SK-N-SH (cell line): Measurements from ENCODE around the gene MLYCD. TPM values are rescaled to one million over a fixed set of nuclear protein-coding genes. Genes with fewer than 3 reads are reported as not detected.

Source experiments
- CTCF ChIA-PET: fragments of 300-600, 350-600 bp; formaldehyde crosslinking; extraction: SDS; loops from one replicate; lab custom pipeline; 2021; lab: Yijun Ruan, JAX
- POLR2A ChIA-PET: fragments of 350-600 bp; sonication (Branson Sonifier 250); formaldehyde crosslinking; extraction: SDS; loops from one replicate; lab custom pipeline; 2020; ENCODE audit warnings: antibody characterized with exemption, inconsistent platforms; lab: Yijun Ruan, JAX
- DNase-seq: peaks from one replicate; pipeline ENCODE4 v3.0.0; 2012
- H2AFZ ChIP-seq: fragments of 200-600 bp; sonication (generic); 2 replicates; pipeline ENCODE4 v1.8.1; 2016; ENCODE audit warnings: antibody characterized with exemption, mild to moderate bottlenecking, low read depth
- H3F3A ChIP-seq: fragments of 200-600 bp; sonication (generic); replicated peaks from 2 replicates; pipeline ENCODE3; 2016; ENCODE audit warnings: antibody characterized with exemption, mild to moderate bottlenecking; ENCODE audit not compliant: insufficient read depth
- H3K27ac ChIP-seq, 2 experiments: fragments of 200-500 bp in 1 of 2; fragments of 200-600 bp in 1 of 2; sonication (Bioruptor generic) in 1 of 2; sonication (generic), shearing (Covaris generic) in 1 of 2; 2 replicates each; pipeline versions ENCODE4 v1.5.1 to v1.6.1; 2014 to 2016; ENCODE audit warnings: low read depth in 2 of 2, inconsistent platforms in 1 of 2, low read length in 1 of 2, mild to moderate bottlenecking in 1 of 2, mixed read lengths in 1 of 2
- H3K27me3 ChIP-seq: fragments of 200-600 bp; sonication (generic), shearing (Covaris generic); 2 replicates; pipeline ENCODE4 v1.6.1; 2016; ENCODE audit warnings: mixed run types; ENCODE audit not compliant: insufficient read depth
- H3K36me3 ChIP-seq, 2 experiments: fragments of 200-500 bp in 1 of 2; fragments of 200-600 bp in 1 of 2; sonication (Bioruptor generic) in 1 of 2; sonication (generic) in 1 of 2; replicated peaks in 1 of 2; 2 replicates each; pipeline versions ENCODE3 to v1.5.1; 2014 to 2016; ENCODE audit warnings: low read length in 1 of 2, mild to moderate bottlenecking in 1 of 2; ENCODE audit not compliant: insufficient read depth in 2 of 2, control insufficient read depth in 1 of 2
- H3K4me1 ChIP-seq, 2 experiments: fragments of 200-500 bp in 1 of 2; fragments of 200-600 bp in 1 of 2; sonication (Bioruptor generic) in 1 of 2; sonication (generic), shearing (Covaris generic) in 1 of 2; 2 replicates each; pipeline versions ENCODE4 v1.5.1 to v1.6.1; 2014 to 2016; ENCODE audit warnings: low read depth in 1 of 2, low read length in 1 of 2, mixed run types in 1 of 2; ENCODE audit not compliant: insufficient read depth in 2 of 2, control insufficient read depth in 1 of 2
- H3K4me2 ChIP-seq: fragments of 200-600 bp; sonication (generic), shearing (Covaris generic); 2 replicates; pipeline ENCODE4 v1.6.1; 2017; ENCODE audit warnings: mixed run types
- H3K4me3 ChIP-seq, 2 experiments: fragments of 200-500 bp in 1 of 2; fragments of 200-600 bp in 1 of 2; sonication (Bioruptor generic) in 1 of 2; sonication (generic), shearing (Covaris generic) in 1 of 2; 2 replicates each; pipeline versions ENCODE4 v1.5.1 to v1.8.1; 2014 to 2016; ENCODE audit warnings: low read depth in 2 of 2, inconsistent platforms in 1 of 2, low read length in 1 of 2, mild to moderate bottlenecking in 1 of 2, mixed read lengths in 1 of 2, moderate library complexity in 1 of 2
- H3K79me2 ChIP-seq: fragments of 200-600 bp; sonication (generic); 2 replicates; pipeline ENCODE4 v1.8.1; 2017; ENCODE audit warnings: mild to moderate bottlenecking; ENCODE audit not compliant: insufficient read depth
- H3K9ac ChIP-seq: fragments of 200-600 bp; sonication (generic); 2 replicates; pipeline ENCODE4 v1.6.1; 2017; ENCODE audit warnings: mixed run types
- H3K9me2 ChIP-seq: fragments of 200-600 bp; sonication (generic); 2 replicates; pipeline ENCODE4 v1.6.1; 2017; ENCODE audit warnings: mixed run types
- H3K9me3 ChIP-seq: fragments of 200-600 bp; sonication (generic); 2 replicates; pipeline ENCODE4 v1.6.1; 2017; ENCODE audit warnings: mixed run types, mild to moderate bottlenecking, moderate library complexity
- H4K20me1 ChIP-seq: fragments of 200-600 bp; sonication (generic); 2 replicates; pipeline ENCODE4 v1.6.1; 2017; ENCODE audit warnings: mild to moderate bottlenecking, mixed run types; ENCODE audit not compliant: insufficient read depth
- CHD2 ChIP-seq: fragments of 150-350 bp; IDR thresholded peaks from 2 replicates; pipeline ENCODE4 v1.6.1; 2018; ENCODE audit warnings: low read length; ENCODE audit not compliant: partially characterized antibody
- ELF1 ChIP-seq: IDR thresholded peaks from 2 replicates; pipeline ENCODE4 v1.4.0; 2012
- EP300 ChIP-seq, 2 experiments: IDR thresholded peaks; 2 replicates each; pipeline versions ENCODE4 v1.4.0 to v1.6.1; 2012; ENCODE audit warnings: borderline replicate concordance in 1 of 2, low read depth in 1 of 2, low read length in 1 of 2
- FOSL2 ChIP-seq: IDR thresholded peaks from 2 replicates; pipeline ENCODE4 v1.4.0; 2012; ENCODE audit warnings: low read depth, mild to moderate bottlenecking, moderate library complexity, borderline replicate concordance
- FOXJ3 ChIP-seq: sonication (generic); formaldehyde crosslinking; IDR thresholded peaks from 2 replicates; pipeline ENCODE4 v1.5.1; 2020; ENCODE audit warnings: mild to moderate bottlenecking, missing genetic modification reagents
- FOXM1 ChIP-seq: IDR thresholded peaks from 2 replicates; pipeline ENCODE4 v1.4.0; 2012; ENCODE audit warnings: low read depth, mild to moderate bottlenecking
- GABPA ChIP-seq: IDR thresholded peaks from 2 replicates; pipeline ENCODE4 v1.4.0; 2012; ENCODE audit warnings: low read depth, mild to moderate bottlenecking
- GATA2 ChIP-seq: sonication (generic); formaldehyde crosslinking; IDR thresholded peaks from 2 replicates; pipeline ENCODE4 v1.5.0; 2020; ENCODE audit warnings: mild to moderate bottlenecking, missing genetic modification reagents
- JUND ChIP-seq: IDR thresholded peaks from 2 replicates; pipeline ENCODE4 v1.4.0; 2012
- MXI1 ChIP-seq: IDR thresholded peaks from 2 replicates; pipeline ENCODE4 v1.6.1; 2012; ENCODE audit warnings: mild to moderate bottlenecking, low read depth, low read length, improper control_type of control experiment
- NFIC ChIP-seq: IDR thresholded peaks from 2 replicates; pipeline ENCODE4 v1.4.0; 2012; ENCODE audit warnings: borderline replicate concordance
- RAD21 ChIP-seq: IDR thresholded peaks from 2 replicates; pipeline ENCODE4 v1.6.1; 2012; ENCODE audit warnings: mild to moderate bottlenecking, low read length
- RCOR1 ChIP-seq: fragments of 150-350 bp; IDR thresholded peaks from 2 replicates; pipeline ENCODE4 v1.6.1; 2017; ENCODE audit warnings: antibody characterized with exemption, low read length
- SIN3A ChIP-seq: IDR thresholded peaks from 2 replicates; pipeline ENCODE4 v1.6.1; 2012; ENCODE audit warnings: low read depth, mild to moderate bottlenecking, low read length, moderate library complexity, borderline replicate concordance
- SMC3 ChIP-seq: IDR thresholded peaks from 2 replicates; pipeline ENCODE4 v1.6.1; 2012; ENCODE audit warnings: low read depth, low read length, improper control_type of control experiment
- TCF12 ChIP-seq: IDR thresholded peaks from 2 replicates; pipeline ENCODE4 v1.4.0; 2012
- WGBS: methylation state at CpG from one replicate; pipeline ENCODE4 v1.1.6; 2017; ENCODE audit warnings: low lambda C conversion rate; 5-methylcytosine and 5-hydroxymethylcytosine counted together
- polyA plus RNA-seq, 3 experiments: library from polyadenylated mRNA; depleted of rRNA; stranded (reverse); fragments of >200 nt; gene quantifications; 2 replicates each; pipeline ENCODE4 v1.2.3, GENCODE V29; 2012
- TF ChIP-seq, protein P1 (sequence below): fragments of 150-350 bp; IDR thresholded peaks from 2 replicates; pipeline ENCODE4 v1.6.1; 2016; ENCODE audit warnings: mild to moderate bottlenecking, low read depth, low read length
- TF ChIP-seq, protein P2 (sequence below): fragments of 150-350 bp; IDR thresholded peaks from 2 replicates; pipeline ENCODE4 v1.6.1; 2017; ENCODE audit warnings: antibody characterized with exemption, low read length, low read depth, borderline replicate concordance
- TF ChIP-seq, protein P3 (sequence below): IDR thresholded peaks from 2 replicates; pipeline ENCODE4; 2012
- TF ChIP-seq, protein P4 (sequence below): IDR thresholded peaks from 2 replicates; pipeline ENCODE4 v1.4.0; 2012; ENCODE audit warnings: low read depth, borderline replicate concordance

The MLYCD gene
- polyA plus RNA-seq, 1 of the 3 experiments (the other 2 are of a cell fraction) = 2.4 TPM

DNA sequence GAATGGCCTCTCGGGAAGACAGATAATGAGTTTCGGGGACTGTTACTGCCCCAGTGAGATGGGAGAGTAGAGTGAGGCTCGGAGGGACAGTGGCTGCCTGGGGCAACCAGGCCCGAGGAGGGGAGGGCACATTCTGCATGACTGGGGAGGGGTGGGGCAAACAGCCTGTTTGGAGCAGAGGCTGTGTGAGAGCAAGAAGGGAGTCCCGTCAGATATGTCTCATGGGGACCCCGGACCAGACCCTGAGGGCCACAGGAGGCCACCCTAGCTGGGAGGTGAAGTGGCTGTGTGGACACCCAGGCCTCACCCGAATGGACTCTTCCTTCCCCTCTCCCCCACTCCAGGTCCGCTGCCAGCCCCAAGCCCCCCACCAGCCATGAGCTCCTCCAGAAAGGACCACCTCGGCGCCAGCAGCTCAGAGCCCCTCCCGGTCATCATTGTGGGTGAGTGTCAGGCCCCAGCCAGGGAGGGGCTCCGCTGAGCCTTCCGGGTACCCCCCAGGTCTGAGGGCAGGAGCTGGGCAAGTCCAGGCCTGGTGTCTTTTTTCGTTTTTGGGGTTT is 58.5 kb downstream of the MLYCD start:
- no peaks in the 10 kb centered on the region for H3K79me2 ChIP-seq
- no peaks in the 10 kb centered on the region for H3K9me2 ChIP-seq
- CTCF ChIA-PET = interaction anchor here (0.6 to 14.6 kb wide), 57 partner anchors 9 to 1013 kb away, joined by 3 to 470 read pairs (median 5); partner anchors contain the start of genes DNAAF1, HSDL1, NECAB2 and SLC38A8
- POLR2A ChIA-PET = interaction anchor here (0.6 to 1.1 kb wide), 2 partner anchors 159 to 229 kb away, joined by 3 read pairs; partner anchors contain the start of genes MBTPS1 and TAF1C
- H3K36me3 ChIP-seq = peaks cover 4 to 9% of the 10 kb centered on the region in 2 experiments
- no peaks in the 10 kb centered on the region for H3K27me3 ChIP-seq
- H3F3A ChIP-seq = peaks cover 3% of the 10 kb centered on the region
- no peak overlapping the region for H3K27ac ChIP-seq
- H3K4me1 ChIP-seq = peaks cover 9 to 31% of the 10 kb centered on the region in 2 experiments; a peak in 2 of 4 replicates
- H2AFZ ChIP-seq = no peak overlapping the region
- no peak for TF ChIP-seq FOXM1
- no peak for DNase-seq
- H3K4me2 ChIP-seq = no peak overlapping the region
- peaks cover 11% of the 10 kb centered on the region; the same call in 1 of the 2 replicates for H4K20me1 ChIP-seq
- no peaks in the 10 kb centered on the region for H3K9me3 ChIP-seq
- no peak overlapping the region for H3K9ac ChIP-seq
- no peak overlapping the region for H3K4me3 ChIP-seq
- WGBS = 94% methylated on average over 12 of the region's 14 CpGs

DNA sequence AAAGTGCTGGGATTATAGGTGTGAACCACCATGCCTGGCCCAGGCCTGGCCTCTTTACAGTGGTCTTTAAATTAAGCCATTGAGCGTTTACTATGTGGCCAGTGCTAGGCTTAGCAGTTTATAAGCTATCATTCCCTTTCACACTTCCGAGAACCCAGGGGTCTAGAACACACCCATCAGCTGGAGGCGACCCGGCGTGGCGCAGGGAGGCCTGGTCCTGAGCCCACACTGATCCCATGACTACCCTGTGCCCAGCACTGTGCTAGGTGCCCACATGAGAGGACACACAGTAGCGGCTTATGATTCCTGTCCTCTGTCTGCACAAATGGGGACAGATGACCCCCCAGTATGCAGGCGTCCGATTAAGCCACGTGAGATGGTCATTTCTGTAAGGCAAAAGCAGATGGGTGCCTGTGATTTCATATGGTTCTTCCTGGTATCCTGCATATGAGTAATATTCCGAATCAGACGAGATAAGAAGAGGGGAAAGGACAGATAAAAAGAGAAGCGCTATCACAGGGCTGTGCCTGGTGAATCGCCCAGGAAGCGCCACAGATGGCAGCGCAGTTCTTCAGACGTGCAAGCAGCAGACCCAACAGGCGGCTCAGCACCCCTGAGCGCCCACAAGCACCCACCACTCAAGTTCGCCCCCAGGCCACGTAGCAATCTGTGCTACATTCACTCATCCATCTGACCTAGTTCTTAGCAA is 59.4 kb downstream of the MLYCD start:
- H2AFZ ChIP-seq = no peak overlapping the region
- H3K4me3 ChIP-seq = no peak overlapping the region
- H3K9ac ChIP-seq = no peak overlapping the region
- peak overlapping the region in 1 of 2 experiments; percentile 8; a peak in 2 of 4 replicates for H3K27ac ChIP-seq
- POLR2A ChIA-PET = interaction anchor here (0.6 kb wide), 1 partner anchor 228 kb away, joined by 3 read pairs; the partner anchor contains the start of gene TAF1C
- peaks cover 3% of the 10 kb centered on the region for H3F3A ChIP-seq
- no peaks in the 10 kb centered on the region for H3K79me2 ChIP-seq
- H3K9me2 ChIP-seq = no peaks in the 10 kb centered on the region
- H3K9me3 ChIP-seq = no peaks in the 10 kb centered on the region
- WGBS = 86% methylated on average over 21 of the region's 21 CpGs
- H3K27me3 ChIP-seq = no peaks in the 10 kb centered on the region
- DNase-seq = peak; percentile 77
- CTCF ChIA-PET = interaction anchor here (0.7 to 14.6 kb wide), 18 partner anchors 8 to 287 kb away, joined by 3 to 470 read pairs (median 14); partner anchors contain the start of genes NECAB2, SLC38A8 and TAF1C
- H3K4me1 ChIP-seq = peaks cover 9 to 24% of the 10 kb centered on the region in 2 experiments; a peak in 2 of 4 replicates
- peaks cover 4 to 9% of the 10 kb centered on the region in 2 experiments for H3K36me3 ChIP-seq
- peaks cover 11% of the 10 kb centered on the region; the same call in 1 of the 2 replicates for H4K20me1 ChIP-seq
- H3K4me2 ChIP-seq = no peak overlapping the region
- no peak for TF ChIP-seq CHD2
- TF ChIP-seq SIN3A = no peak
- TF ChIP-seq, protein P1, sequence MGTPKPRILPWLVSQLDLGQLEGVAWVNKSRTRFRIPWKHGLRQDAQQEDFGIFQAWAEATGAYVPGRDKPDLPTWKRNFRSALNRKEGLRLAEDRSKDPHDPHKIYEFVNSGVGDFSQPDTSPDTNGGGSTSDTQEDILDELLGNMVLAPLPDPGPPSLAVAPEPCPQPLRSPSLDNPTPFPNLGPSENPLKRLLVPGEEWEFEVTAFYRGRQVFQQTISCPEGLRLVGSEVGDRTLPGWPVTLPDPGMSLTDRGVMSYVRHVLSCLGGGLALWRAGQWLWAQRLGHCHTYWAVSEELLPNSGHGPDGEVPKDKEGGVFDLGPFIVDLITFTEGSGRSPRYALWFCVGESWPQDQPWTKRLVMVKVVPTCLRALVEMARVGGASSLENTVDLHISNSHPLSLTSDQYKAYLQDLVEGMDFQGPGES = no peak
- TF ChIP-seq FOSL2 = no peak
- TF ChIP-seq RAD21 = 0 out of 2 replicates have a peak, but pooled peaks have one; percentile 14
- TF ChIP-seq JUND = no peak
- TF ChIP-seq SMC3 = no peak
- TF ChIP-seq GATA2 = peak; percentile 92
- TF ChIP-seq, protein P2, sequence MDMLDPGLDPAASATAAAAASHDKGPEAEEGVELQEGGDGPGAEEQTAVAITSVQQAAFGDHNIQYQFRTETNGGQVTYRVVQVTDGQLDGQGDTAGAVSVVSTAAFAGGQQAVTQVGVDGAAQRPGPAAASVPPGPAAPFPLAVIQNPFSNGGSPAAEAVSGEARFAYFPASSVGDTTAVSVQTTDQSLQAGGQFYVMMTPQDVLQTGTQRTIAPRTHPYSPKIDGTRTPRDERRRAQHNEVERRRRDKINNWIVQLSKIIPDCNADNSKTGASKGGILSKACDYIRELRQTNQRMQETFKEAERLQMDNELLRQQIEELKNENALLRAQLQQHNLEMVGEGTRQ = no peak
- TF ChIP-seq RCOR1 = peak; percentile 81
- TF ChIP-seq NFIC = no peak
- TF ChIP-seq, protein P3, sequence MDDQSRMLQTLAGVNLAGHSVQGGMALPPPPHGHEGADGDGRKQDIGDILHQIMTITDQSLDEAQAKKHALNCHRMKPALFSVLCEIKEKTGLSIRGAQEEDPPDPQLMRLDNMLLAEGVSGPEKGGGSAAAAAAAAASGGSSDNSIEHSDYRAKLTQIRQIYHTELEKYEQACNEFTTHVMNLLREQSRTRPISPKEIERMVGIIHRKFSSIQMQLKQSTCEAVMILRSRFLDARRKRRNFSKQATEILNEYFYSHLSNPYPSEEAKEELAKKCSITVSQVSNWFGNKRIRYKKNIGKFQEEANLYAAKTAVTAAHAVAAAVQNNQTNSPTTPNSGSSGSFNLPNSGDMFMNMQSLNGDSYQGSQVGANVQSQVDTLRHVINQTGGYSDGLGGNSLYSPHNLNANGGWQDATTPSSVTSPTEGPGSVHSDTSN = no peak
- TF ChIP-seq TCF12 = no peak
- TF ChIP-seq EP300 (IDR thresholded peaks at IDR 0.05; ENCODE audit: borderline replicate concordance in 1 of 2, low read depth in 1 of 2, low read length in 1 of 2) = peak in 1 of 2 experiments; percentile 65; a peak in 1 of 4 replicates
- TF ChIP-seq MXI1 = peak; percentile 87
- peak; percentile 53; the same call in 1 of the 2 replicates for TF ChIP-seq FOXJ3 (CRISPR knock-in tag)
- TF ChIP-seq ELF1 = no peak
- TF ChIP-seq GABPA = no peak
- TF ChIP-seq, protein P4, sequence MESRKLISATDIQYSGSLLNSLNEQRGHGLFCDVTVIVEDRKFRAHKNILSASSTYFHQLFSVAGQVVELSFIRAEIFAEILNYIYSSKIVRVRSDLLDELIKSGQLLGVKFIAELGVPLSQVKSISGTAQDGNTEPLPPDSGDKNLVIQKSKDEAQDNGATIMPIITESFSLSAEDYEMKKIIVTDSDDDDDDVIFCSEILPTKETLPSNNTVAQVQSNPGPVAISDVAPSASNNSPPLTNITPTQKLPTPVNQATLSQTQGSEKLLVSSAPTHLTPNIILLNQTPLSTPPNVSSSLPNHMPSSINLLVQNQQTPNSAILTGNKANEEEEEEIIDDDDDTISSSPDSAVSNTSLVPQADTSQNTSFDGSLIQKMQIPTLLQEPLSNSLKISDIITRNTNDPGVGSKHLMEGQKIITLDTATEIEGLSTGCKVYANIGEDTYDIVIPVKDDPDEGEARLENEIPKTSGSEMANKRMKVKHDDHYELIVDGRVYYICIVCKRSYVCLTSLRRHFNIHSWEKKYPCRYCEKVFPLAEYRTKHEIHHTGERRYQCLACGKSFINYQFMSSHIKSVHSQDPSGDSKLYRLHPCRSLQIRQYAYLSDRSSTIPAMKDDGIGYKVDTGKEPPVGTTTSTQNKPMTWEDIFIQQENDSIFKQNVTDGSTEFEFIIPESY = no peak
